DMS 273 (cell line): ENCODE measurements around the gene RIPK4.
"Not testable (repeated sequence)": the region's sequence is repeated elsewhere in the genome, so short reads cannot be mapped to it uniquely, and the experiment has no call there.

Experiments
- DNase-seq: peaks from one replicate; lab custom pipeline; 2025; ENCODE audit not compliant: unreplicated experiment; lab: John Stamatoyannopoulos, UW

The RIPK4 gene

GRCh38 chr21:41795726-41796125 is 28.9 kb upstream of the RIPK4 start:
- no peak for DNase-seq

GRCh38 chr21:41794600-41794999 is 27.7 kb upstream of the RIPK4 start:
- DNase-seq, result no peak

GRCh38 chr21:41792711-41793110 is 25.9 kb upstream of the RIPK4 start:
- DNase-seq, result no peak

- DNase-seq, result no peak
These were observed 19.7 kb upstream of the RIPK4 start for GRCh38 chr21:41786509-41786987.

GRCh38 chr21:41785262-41785661 is 18.4 kb upstream of the RIPK4 start:
- DNase-seq, result not testable (repeated sequence)

GRCh38 chr21:41784456-41785102 is 17.7 kb upstream of the RIPK4 start:
- DNase-seq, result no peak

- DNase-seq, result peak; percentile 68
These were observed 16.8 kb upstream of the RIPK4 start for GRCh38 chr21:41783476-41784180.

GRCh38 chr21:41781050-41781410 is 14.2 kb upstream of the RIPK4 start:
- no peak for DNase-seq

GRCh38 chr21:41780337-41781049 is 13.6 kb upstream of the RIPK4 start:
- DNase-seq, result no peak

- no peak for DNase-seq
These were observed 12.8 kb upstream of the RIPK4 start for GRCh38 chr21:41779659-41780058.

GRCh38 chr21:41778930-41779600 is 12.2 kb upstream of the RIPK4 start:
- no peak for DNase-seq

GRCh38 chr21:41777951-41778815 is 11.3 kb upstream of the RIPK4 start:
- DNase-seq, result peak; percentile 92

- DNase-seq, result no peak
These were observed 9.9 kb upstream of the RIPK4 start for GRCh38 chr21:41776778-41777177.

- no peak for DNase-seq
These were observed 8.3 kb upstream of the RIPK4 start for GRCh38 chr21:41775149-41775472.

GRCh38 chr21:41774467-41775148 is 7.8 kb upstream of the RIPK4 start:
- DNase-seq, result no peak

- DNase-seq, result no peak
These were observed 5.7 kb upstream of the RIPK4 start for GRCh38 chr21:41772351-41773080.

GRCh38 chr21:41771625-41771945 is 4.7 kb upstream of the RIPK4 start:
- no peak for DNase-seq

- DNase-seq, result no peak
These were observed 4.2 kb upstream of the RIPK4 start for GRCh38 chr21:41770901-41771624.

- DNase-seq, result no peak
These were observed 3.1 kb upstream of the RIPK4 start for GRCh38 chr21:41769933-41770332.
